Measurements from ENCODE around the gene S100A5. TPM values are rescaled to one million over a fixed set of nuclear protein-coding genes. Genes with fewer than 3 reads are reported as not detected.

The S100A5 gene
- polyA plus RNA-seq, 1 donor: 0.10 TPM

Other genes with a start within 250 kb of the S100A5 start
- not detected for gene PGLYRP3, start 228.0 kb downstream of the S100A5 start, polyA plus RNA-seq
- 0.31 TPM for gene PGLYRP4, start 192.1 kb downstream of the S100A5 start, polyA plus RNA-seq
- gene S100A9, start 183.1 kb downstream of the S100A5 start, polyA plus RNA-seq: 40.3 TPM
- 0.36 TPM for gene S100A12, start 165.3 kb downstream of the S100A5 start, polyA plus RNA-seq
- gene S100A8, start 149.9 kb downstream of the S100A5 start, polyA plus RNA-seq: 2.5 TPM
- gene S100A7A, start 124.4 kb downstream of the S100A5 start, polyA plus RNA-seq: not detected
- gene S100A7, start 80.3 kb downstream of the S100A5 start, polyA plus RNA-seq: not detected
- 334 TPM for gene S100A6, start 4.9 kb downstream of the S100A5 start, polyA plus RNA-seq
- 18.0 TPM for gene S100A4, start 4.9 kb upstream of the S100A5 start, polyA plus RNA-seq
- gene S100A3, start 8.3 kb upstream of the S100A5 start, polyA plus RNA-seq: not detected
- 0.67 TPM for gene S100A2, start 24.9 kb upstream of the S100A5 start, polyA plus RNA-seq
- 134 TPM for gene S100A16, start 72.2 kb upstream of the S100A5 start, polyA plus RNA-seq
- 437 TPM for gene S100A14, start 75.4 kb upstream of the S100A5 start, polyA plus RNA-seq
- gene S100A13, start 86.6 kb upstream of the S100A5 start, polyA plus RNA-seq: 77.2 TPM
- gene S100A1, start 87.5 kb upstream of the S100A5 start, polyA plus RNA-seq: 2.8 TPM
- 99.4 TPM for gene CHTOP, start 93.1 kb upstream of the S100A5 start, polyA plus RNA-seq
- gene SNAPIN, start 117.8 kb upstream of the S100A5 start, polyA plus RNA-seq: 30.9 TPM
- 152 TPM for gene ILF2, start 130.1 kb upstream of the S100A5 start, polyA plus RNA-seq
- gene NPR1, start 137.8 kb upstream of the S100A5 start, polyA plus RNA-seq: 4.7 TPM
- gene INTS3, start 187.1 kb upstream of the S100A5 start, polyA plus RNA-seq: 62.3 TPM
- gene SLC27A3, start 234.5 kb upstream of the S100A5 start, polyA plus RNA-seq: 32.4 TPM